ENCODE results near the gene CHD9.
"Not testable (repeated sequence)": the region's sequence is repeated elsewhere in the genome, so short reads cannot be mapped to it uniquely, and the experiment has no call there.

CHD9 gene

GRCh38 chr16:53074296-53074695, 19.5 kb downstream of the CHD9 start:
- DNase-seq (ENCODE audit: low spot score), result not testable (repeated sequence)

DNA sequence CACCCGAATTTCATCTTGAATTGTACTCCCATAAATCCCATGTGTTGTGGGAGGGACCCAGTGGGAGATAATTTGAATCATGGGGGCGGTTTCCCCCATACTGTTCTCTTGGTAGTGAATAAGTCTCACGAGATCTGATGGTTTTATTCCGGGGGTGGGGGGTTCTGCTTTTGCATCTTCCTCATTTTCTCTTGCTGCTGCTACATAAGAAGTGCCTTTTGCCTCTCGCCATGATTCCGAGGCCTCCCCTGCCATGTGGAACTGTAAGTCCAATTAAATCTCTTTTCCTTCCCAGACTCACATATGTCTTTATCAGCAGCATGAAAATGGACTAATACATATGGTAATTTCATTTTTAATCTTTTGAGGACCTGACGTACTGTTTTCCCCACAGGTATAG, 20.7 kb downstream of the CHD9 start:
- DNase-seq (ENCODE audit: low spot score), result not testable (repeated sequence)

DNA sequence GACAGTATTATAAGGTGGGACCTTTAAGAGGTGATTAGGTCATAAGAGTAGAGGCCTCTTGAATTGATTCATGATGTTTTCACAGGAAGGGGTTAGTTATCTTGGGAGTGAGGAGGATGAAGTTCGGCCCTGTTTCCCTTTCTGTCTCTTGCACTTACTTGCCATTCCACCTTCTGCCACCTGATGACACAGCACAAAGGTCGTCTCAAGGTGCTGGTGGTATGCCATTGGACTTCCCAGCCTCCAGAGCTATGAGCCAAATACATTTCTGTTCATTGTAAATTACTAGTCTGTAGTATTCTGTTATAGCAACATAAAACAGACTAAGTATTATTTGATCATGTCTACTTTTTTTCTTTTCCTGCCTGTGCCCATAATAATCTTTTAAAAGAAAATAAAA, 23.5 kb downstream of the CHD9 start:
- DNase-seq (ENCODE audit: low spot score), result no peak

DNA sequence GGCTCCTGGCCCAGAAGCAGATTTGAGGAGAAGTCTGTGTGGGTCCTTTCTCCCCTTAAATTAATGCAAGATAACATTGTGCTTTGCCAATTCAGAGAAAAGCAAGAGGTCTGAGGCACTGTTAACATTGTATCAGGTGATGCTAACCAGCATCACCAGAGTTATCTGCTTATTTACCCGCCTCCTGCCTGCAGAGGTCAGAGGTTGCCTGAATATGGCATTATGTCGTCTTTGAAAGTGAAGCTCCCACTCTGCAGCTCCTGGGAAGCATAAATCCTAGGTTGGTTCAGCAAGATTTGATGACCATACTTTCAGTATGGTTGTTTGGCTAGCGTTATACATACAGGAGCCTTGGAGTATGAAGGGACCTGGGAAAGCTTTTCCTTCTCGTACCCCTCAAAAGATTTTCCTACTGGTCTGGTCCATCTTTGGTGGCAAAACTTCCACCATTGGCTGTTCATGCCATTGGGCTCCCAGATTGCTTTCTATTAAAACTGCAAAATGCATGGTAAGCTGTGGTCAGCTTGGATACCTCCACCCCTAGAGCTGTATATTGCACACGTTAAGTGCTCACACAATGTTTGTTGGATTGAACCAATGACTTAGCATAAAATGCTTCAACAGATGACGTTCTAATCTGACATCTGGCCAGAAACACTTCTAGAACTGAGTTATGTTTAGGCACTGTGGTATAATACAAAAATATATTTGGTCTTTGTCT, 24.1 kb downstream of the CHD9 start:
- peak; percentile 60 for DNase-seq (ENCODE audit: low spot score)

- DNase-seq (ENCODE audit: low spot score), result no peak
These were observed 25.7 kb downstream of the CHD9 start for GRCh38 chr16:53080345-53081031.

- no peak for DNase-seq (ENCODE audit: low spot score)
These were observed 26.2 kb downstream of the CHD9 start for GRCh38 chr16:53081032-53081424.

- no peak for DNase-seq (ENCODE audit: low spot score)
These were observed 27.1 kb downstream of the CHD9 start for GRCh38 chr16:53081686-53082407.

DNA sequence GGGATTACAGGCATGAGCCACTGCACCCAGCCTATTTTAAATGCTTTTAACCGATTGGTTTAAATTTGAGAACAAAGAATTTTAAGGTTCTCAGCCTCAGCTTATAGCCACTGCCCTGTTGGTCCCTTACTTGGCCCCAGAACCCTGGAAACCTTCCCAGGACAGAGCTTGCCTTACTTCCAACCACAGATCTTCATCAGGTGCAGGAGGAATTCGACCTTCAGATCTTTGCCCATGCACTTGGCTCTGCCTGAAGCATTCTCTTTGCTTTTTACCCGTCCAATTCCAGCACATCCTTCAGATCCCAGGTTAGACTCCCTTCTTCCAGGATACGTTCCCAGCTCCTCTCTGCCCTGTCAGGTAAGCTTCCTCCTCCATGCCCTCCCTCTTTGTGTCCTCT, 27.7 kb downstream of the CHD9 start:
- no peak for DNase-seq (ENCODE audit: low spot score)

DNA sequence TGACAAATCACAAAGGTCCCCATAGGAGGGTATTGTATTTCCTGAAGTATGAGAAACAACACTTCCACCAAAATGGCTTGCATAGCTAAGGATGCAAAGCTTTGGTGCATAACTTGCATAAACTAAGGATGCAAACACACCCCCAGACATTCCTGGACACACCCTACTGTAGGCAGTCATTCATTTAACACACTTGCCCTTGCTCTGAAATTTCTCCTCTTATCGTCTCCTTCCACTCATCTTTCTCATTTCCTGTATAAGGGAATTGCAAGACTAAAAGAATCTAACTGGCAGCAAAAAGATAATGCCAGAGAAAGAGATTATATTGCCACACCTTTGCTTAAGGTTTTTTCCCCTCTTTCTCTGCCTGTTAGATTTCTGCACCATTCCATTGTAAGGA, 28.3 kb downstream of the CHD9 start:
- no peak for DNase-seq (ENCODE audit: low spot score)

GRCh38 chr16:53084141-53084541, 29.4 kb downstream of the CHD9 start:
- DNase-seq (ENCODE audit: low spot score), result no peak

- DNase-seq (ENCODE audit: low spot score), result no peak
These were observed 30.0 kb downstream of the CHD9 start for GRCh38 chr16:53084746-53085334.

DNA sequence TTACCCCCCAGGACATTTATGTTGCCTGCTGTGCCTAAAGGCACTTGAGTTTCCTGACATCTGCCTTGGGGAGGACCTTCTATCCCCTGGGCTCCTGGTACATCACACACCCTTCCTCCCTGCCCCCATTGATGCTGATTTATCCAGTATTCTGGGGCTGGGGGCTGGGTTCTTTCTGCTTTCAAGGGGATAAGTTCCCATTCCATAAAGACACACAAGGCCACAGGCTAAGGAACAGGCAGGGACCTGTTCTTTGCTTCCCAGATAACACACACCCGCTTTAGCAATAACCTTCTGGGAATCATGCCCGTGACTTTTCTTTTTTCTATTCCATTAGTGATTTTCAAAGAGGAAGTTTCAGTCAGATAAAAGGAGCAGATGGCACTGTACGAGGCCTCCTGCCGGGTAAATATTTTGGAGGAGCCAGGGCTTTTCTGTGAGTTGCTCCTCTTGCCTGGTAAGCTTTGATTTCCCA, 30.6 kb downstream of the CHD9 start:
- no peak for DNase-seq (ENCODE audit: low spot score)

GRCh38 chr16:53085931-53086421, 31.2 kb downstream of the CHD9 start:
- DNase-seq (ENCODE audit: low spot score), result no peak

DNA sequence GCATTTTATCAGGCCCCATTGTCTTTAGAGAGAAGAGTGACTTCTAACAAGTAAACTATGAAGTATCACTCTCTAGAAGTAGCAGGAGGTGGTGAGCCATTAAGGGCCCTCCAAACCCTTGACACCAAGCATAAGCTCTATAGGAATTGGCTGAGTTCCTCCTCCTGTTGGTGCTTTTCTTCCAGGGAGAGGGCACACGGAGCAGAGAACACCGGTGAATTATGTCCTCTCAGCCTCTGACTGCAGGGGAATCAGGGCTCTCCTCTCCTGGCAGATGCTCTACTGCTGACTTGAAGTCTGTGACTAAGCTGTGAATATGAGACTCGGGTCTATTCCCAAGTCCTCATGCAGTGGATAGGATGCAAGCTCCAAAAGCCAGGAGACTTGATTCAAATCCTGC, 32.3 kb downstream of the CHD9 start:
- no peak for DNase-seq (ENCODE audit: low spot score)

- DNase-seq (ENCODE audit: low spot score), result no peak
These were observed 34.9 kb downstream of the CHD9 start for GRCh38 chr16:53089434-53090285.

- no peak for DNase-seq (ENCODE audit: low spot score)
These were observed 35.4 kb downstream of the CHD9 start for GRCh38 chr16:53090286-53090590.

DNA sequence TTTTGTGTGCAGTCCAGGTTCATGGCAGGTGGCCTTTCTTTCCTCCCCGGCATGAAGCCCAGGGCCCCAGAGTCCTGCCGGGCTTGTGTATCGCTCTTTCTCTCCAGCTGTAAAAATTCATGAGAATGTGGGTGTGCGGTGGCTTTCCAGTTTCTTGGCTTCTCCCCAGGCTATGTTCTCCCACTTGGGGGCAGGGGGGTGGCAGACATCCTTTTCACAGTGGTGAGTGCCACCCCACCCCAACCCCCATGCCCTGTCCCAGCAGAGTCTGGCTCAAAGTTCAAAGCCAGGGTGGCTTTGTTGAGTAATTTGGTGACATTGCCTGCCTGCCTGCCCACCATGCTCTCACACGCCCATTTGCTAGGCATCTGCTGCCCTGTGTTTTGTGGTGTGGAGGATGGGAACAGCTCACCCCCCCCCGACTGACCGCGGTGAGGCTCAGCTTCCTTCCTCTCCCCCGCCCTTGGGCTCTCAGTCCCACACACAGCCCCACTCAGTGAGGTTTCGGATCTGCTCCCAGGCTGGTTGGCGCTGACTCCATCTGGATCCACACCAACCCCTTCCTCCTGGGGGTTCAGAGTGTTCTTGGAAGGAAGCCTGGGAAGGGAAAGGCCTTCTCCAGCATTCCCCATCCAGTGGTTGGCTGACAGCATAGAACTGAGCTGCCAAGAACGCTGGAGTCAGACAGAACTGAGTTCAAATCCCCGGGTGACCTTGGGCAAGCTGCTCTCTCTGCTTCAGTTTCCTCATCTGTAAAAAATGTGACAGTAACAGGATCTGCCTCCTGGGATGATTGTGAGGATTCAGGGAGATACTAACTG, 36.0 kb downstream of the CHD9 start:
- DNase-seq (ENCODE audit: low spot score), result no peak

DNA sequence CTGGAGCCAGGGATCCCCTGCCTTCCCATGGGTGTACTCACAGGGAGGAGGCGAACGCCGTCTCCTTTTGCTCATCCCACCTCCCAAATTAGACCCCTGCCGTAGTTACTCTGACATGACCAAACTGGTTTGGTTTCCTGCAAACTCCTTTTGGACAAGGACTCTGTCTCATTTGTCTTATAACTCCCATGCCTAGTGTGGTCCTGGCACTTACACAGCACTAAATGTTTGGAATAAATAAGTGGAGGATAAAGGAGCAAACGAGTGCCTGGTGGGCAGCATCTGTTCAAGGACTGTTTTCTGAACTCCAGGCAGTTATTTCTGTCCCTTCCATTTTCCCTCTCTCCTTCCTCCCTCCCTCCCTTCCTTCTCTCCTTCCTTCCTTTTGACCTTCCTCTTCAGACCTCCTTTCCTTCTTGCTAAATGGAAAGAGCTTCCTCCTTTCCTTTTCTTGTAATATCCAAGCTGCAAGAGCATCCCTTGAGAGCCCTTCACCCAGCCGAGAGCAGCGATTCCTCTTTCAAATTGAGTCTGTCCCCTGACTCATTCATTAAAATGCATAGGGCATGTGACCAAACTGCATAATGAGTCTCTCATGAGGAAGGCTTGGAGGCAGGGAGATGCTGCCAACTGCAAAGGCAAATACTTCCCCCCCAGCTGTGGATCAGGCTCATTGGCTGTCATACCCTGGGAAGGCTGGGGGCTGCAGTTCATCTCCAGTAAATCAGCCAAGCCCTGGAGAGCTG, 36.8 kb downstream of the CHD9 start:
- DNase-seq (ENCODE audit: low spot score), result no peak

- no peak for DNase-seq (ENCODE audit: low spot score)
These were observed 37.5 kb downstream of the CHD9 start for GRCh38 chr16:53092284-53092683.

GRCh38 chr16:53093162-53093744, 38.5 kb downstream of the CHD9 start:
- no peak for DNase-seq (ENCODE audit: low spot score)
